NCI-H1105 (cell line): ENCODE measurements around the gene ZNF805.
"Not testable (repeated sequence)": the region's sequence is repeated elsewhere in the genome, so short reads cannot be mapped to it uniquely, and the experiment has no call there.

ENCODE experiments used
- DNase-seq: peaks from one replicate; lab custom pipeline; 2025; lab: John Stamatoyannopoulos, UW

ZNF805 gene

GRCh38 chr19:57240311-57241090 is at the start of gene ZNF805:
TSS of gene ZNF805 (plus strand) at chr19:57240632. CDS start at chr19:57240892, 260 bp downstream.
- DNase-seq, result peak; percentile 95

DNA sequence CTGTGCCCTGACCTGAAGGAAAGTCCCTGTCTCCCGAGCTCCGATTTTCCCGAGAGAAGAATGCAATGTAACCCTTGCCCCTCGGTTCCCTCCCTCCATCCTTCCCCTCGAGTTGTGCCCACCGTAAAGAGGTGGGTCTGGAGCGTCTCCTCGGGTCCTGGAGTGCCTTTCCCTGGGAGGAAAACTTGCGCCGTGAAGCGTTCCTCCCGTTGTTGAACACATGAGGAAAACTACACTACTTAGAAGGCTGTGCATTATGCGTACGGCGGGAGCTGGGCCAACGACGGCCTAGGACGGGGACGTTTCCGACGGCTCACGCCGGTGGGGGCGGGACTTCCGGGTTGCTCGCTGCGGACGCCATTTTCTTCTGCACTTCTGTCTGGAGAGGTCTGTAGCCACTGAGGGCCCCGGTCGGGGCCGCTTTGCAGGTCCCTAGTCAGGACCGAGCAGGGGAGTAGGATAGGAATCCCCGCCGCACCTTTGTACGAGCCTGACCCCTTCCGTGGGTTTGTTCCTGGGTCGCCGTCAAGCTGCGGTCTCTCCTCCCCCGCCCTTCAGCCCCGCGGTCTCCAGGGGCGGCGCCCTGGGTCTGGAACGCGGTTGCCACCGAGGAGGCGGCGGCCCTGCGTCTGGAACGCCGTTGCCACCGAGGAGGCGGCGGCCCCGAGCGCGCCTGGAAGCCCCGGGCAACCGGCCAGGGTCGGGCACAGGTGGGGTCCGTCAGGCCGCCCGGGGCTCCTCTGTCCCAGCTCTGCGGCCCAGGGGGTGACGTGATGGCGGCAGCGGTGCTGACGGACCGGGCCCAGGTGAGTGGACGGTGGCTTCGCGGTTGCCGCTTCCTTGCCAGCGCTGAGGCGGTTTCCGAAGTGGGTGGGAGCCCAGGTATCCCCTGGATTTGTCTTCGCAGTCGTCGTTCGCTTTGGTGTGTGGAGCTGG is 49.0 kb upstream of the ZNF805 start, which contains the start of gene ZNF264:
ZNF264 (plus strand) TSS at position 360 of the 936 bp plus-strand sequence; CDS start at position 774, 414 bp downstream.
- DNase-seq, result peak; percentile 84

DNA sequence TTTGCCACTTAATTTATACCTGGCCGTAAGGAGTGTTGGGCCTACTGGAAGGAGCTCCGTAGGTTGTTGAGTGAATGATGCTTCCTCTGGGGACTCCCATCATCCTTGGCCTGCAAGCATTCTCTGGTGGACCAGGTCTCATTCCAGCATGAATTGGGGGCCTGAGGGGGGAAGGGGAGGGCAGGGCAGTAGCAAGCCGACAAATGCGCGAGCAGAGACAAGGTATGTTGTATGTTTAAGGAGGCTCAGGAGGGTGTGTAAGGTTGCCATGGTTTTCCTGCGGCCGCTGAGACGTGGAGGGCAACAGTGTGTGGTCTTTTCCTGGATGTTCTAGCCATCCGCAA is 48.4 kb upstream of the ZNF805 start:
- DNase-seq, result peak; percentile 7

GRCh38 chr19:57192993-57193392 is 47.4 kb upstream of the ZNF805 start:
- DNase-seq, result no peak

DNA sequence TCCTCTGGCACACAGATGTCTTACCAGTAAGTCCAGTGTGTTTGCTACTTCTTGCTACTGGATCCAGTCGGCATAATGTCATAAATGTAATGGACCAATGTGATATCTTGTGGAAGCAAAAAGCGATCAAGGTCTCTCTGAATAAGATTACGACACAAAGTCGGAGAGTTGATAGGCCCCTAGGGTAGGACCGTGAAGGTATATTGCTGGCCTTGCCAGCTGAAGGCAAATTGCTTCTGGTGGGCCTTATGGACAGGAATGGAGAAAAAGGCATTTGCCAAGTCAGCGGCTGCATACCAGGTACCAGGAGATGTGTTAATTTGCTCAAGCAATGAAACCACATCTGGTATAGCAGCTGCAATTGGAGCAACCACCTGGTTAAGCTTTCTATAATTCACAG is 42.6 kb upstream of the ZNF805 start:
- not testable (repeated sequence) for DNase-seq

DNA sequence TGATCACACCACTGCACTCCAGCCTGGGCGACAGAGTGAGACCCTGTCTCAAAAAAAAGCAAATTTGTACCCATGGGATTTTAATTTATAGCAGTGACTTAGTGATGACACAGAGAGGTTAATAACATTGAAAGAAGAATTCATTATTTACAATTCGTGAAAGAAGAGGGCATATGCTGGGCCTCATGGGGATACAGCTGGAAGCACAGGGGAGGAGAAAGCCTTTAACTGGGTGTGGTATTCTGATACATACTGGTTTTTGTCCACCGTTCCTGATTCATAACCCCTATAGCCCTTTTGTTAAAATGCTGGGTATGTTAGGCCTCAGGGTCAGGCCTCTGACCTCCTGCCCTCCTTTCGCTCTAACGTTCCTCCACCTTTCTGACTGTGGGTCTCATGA is 38.3 kb upstream of the ZNF805 start:
- DNase-seq, result no peak

- DNase-seq, result no peak
Measured at GRCh38 chr19:57210381-57210780, 30.1 kb upstream of the ZNF805 start.

GRCh38 chr19:57212109-57212508 is 28.3 kb upstream of the ZNF805 start:
- DNase-seq, result no peak

GRCh38 chr19:57227502-57227901 is 12.9 kb upstream of the ZNF805 start:
- no peak for DNase-seq

DNA sequence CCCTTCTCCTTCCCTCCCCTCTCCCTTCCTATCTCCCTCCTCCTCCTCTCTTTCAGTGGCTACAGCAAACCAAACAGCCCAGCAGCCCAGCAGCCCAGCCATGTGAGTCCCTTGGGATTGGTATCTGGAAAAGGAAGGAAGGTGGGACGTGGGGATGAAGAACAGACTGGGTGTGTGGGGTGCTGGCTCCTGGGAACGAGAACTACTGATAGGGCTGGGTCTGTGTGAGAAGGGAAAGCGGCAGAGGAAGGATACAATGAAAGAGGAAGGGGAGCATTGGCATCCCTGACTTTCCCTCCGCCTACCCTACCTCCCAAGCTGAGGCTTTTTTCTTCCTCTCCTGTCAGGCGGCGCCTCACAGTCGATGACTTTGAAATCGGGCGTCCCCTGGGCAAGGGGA is 8.7 kb upstream of the ZNF805 start:
- DNase-seq, result no peak

DNA sequence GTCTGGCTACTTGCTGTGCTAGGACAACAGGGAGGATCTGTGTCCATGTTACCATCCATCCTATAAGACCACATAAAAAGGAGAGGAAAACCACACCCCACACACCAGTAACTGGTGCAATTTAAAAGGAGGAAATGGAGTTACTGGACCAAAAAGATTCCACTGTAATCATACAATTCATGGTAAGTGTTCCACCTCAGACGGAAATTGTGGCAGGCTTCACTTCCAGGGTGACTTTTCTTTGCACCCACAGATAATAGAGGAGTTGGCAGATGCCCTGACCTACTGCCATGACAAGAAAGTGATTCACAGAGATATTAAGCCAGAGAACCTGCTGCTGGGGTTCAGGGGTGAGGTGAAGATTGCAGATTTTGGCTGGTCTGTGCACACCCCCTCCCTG is 7.2 kb upstream of the ZNF805 start:
- no peak for DNase-seq

- DNase-seq, result no peak
Measured at GRCh38 chr19:57239982-57240310, 486 bp upstream of the ZNF805 start.

DNA sequence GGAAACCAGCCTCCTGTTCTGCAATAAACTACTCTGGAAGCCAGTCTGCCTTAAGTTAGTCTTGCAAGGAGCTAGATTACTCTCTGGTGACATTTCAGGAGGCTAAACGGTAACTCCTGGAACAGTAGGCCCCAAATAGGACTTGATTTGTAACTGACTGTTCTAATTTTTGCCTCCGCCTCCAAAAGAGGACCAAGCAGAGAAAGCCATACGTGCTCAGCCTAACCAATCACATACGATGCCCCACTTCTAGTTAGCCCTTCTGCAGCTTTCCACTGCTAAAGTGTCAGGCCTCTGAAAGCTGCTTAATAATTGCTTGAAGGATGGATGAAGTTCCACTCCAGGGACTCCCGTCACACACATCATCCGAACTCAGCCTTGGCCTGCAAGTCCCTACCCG is 744 bp downstream of the ZNF805 start:
- DNase-seq, result no peak

GRCh38 chr19:57242821-57243220 is 2.4 kb downstream of the ZNF805 start:
- no peak for DNase-seq

- no peak for DNase-seq
Measured at GRCh38 chr19:57244513-57244912, 4.1 kb downstream of the ZNF805 start.

- no peak for DNase-seq
Measured at GRCh38 chr19:57245066-57245465, 4.6 kb downstream of the ZNF805 start.

- no peak for DNase-seq
Measured at GRCh38 chr19:57245959-57246358, 5.5 kb downstream of the ZNF805 start.

DNA sequence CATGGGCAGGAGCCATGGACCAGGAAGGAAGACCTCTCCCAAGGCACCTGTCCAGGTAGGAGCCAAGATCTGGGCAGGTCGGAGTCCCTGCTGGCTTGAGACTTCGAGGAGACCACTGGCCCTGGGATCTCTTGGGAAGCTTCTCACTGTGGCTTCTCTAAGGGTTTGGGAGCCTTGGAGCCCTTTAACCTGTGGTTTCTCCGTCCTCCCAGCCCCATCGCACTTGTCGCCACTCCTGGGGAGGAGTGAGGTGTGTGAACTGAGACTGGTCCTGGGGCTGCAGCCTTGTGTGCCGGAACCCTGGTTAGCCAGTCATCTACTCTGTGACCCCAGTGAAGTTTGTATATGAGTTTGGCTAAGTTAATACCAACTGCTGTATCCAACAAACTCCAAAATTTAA is 8.2 kb downstream of the ZNF805 start:
- no peak for DNase-seq

GRCh38 chr19:57249329-57249728 is 8.9 kb downstream of the ZNF805 start:
- DNase-seq, result no peak

- DNase-seq, result not testable (repeated sequence)
Measured at GRCh38 chr19:57253767-57254166, 13.3 kb downstream of the ZNF805 start.

GRCh38 chr19:57262044-57262443 is 21.6 kb downstream of the ZNF805 start:
- no peak for DNase-seq

DNA sequence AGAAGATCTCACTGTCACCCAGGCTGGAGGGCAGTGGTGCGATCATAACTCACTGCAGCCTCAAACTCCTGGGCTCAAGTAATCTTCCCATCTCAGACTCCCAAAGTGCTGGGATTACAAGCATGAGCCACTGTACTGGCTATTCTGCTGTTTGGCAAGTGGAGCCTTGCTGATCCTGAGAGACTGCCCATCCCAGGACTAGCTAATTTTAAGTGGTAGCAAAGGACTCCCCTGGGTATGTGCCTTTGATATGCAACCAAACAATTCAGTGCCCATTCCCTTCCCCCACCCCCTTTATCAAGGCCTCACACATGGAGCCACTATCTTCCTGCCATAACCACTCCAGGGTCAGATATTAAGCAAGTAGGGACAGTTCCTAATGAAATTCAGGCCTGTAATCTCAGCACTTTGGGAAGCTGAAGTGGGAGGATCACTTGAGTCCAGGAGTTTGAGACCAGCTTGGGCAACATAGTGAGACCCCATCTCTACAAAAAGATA is 22.9 kb downstream of the ZNF805 start:
- DNase-seq, result no peak

DNA sequence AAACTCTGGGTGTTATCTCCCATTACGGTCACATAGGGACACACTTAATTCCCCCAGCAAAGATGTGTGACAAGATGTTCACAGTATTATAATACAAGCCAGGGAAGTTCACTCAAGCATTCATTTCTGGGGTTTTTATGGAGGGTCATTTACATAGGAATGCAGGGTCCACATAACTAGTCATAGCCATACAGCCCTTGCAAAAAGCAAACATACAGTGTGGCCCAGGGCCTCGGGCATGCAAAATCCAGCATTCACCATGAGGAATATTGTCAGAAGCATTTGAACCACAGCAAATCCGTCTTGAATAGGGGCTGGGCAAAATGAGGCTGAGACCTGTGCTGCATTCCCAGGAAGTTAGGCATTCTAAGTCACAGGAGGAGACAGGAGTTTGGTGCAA is 26.9 kb downstream of the ZNF805 start:
- DNase-seq, result no peak
